Mesenteric fat pad (tissue), 1 donor: ENCODE data around the gene EXOC8. TPM values are rescaled to one million over a fixed set of nuclear protein-coding genes. Genes with fewer than 3 reads are reported as not detected.
"Not testable (repeated sequence)": the region's sequence is repeated elsewhere in the genome, so short reads cannot be mapped to it uniquely, and the experiment has no call there.

ENCODE experiments used
- DNase-seq: peaks from one replicate; pipeline ENCODE4 v3.0.0-alpha.2; 2020; ENCODE audit warnings: low spot score
- total RNA-seq: library from RNA; stranded (reverse); fragmentation: NEBNext Ultra II Directional; extraction: Animal tissue kit (Norgen Biotek cat#: 25700); gene quantifications from one replicate; pipeline ENCODE4 v1.2.1, GENCODE V29; 2021
- donor health status: DM: yes; HTN: yes; CAD: no.

EXOC8 gene
- total RNA-seq, 1 donor from 2014 or later: 14.6 TPM

- DNase-seq: no peak
Observed at GRCh38 chr1:231353086-231353485, 15.4 kb upstream of the EXOC8 start.

GRCh38 chr1:231351816-231352215, 14.2 kb upstream of the EXOC8 start:
- no peak for DNase-seq

DNA sequence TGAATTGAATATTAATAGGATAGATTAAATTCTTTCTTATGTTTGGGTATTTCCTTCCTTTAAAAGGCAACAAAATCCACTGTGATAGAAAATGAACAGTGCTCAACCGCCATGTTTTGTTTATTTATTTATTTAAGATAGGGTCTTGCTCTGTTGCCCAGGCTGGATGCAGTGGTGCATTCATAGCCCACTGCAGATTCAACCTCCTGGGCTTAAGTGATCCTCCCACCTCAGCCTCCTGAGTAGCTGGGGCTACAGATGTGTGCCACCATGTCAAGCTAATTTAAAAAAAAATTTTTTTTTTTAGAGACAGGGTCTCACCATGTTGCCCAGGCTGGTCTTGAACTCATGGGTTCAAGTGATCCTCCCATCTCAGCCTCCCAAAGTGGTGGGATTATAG, 11.2 kb upstream of the EXOC8 start:
- not testable (repeated sequence) for DNase-seq

DNA sequence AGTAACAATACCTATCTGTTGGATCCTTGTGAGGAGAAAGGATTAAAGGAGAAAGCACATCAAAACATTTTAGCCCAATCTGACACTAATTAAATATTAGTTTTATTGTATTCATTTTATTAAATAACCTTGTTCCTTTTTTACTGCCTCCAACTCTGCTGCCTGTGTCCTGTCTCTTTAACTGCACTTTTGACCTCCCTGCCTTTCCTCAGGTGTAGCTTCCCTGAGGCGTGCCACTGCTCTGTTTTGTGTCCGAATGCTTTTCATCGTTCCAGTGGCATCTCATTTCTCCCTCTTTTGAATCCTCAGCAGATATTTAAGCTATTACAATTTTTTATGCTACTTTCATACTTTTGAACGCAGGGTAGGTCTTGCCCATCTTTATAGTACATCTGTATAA, 10.8 kb upstream of the EXOC8 start:
- DNase-seq: no peak

GRCh38 chr1:231347961-231348360, 10.3 kb upstream of the EXOC8 start:
- DNase-seq: no peak

DNA sequence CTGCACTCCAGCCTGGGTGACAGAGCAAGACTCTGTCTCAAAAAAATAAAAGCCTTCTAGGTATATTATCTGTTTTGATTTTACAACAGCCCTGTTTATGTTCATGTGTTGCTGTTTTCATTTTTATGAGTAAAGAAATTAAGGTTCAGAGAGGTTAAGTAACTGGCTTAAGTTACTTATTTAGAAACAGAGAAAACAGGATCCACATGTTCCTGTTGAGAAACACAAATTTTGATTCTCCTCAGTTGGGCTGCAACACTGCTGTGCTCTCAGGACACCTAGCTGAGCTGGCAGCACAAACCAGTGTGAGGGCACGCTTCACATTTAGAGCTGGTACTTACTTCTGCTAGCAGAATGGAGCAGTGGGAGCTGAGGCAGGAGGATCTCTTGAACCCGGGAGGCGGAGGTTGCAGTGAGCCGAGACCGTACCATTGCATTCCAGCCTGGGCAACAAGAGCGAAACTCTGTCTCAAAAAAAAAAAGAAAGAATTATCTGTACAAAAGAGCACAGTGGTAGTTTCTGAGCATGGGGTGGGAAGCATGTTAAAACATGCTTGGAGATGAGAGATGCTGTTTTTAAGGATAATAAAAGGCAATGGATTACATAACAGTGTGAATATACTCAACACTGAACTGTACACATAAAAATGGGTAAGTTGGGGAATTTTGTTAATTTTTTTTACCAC, 2.8 kb upstream of the EXOC8 start:
- no peak for DNase-seq

GRCh38 chr1:231338270-231339128, 847 bp upstream of the EXOC8 start, which contains the start of gene SPRTN:
Gene SPRTN, plus strand, starts transcription at chr1:231338293. Its CDS starts 91 bp downstream, at chr1:231338384.
- DNase-seq: no peak

- DNase-seq: no peak
Observed at GRCh38 chr1:231337043-231337471, 595 bp downstream of the EXOC8 start.

DNA sequence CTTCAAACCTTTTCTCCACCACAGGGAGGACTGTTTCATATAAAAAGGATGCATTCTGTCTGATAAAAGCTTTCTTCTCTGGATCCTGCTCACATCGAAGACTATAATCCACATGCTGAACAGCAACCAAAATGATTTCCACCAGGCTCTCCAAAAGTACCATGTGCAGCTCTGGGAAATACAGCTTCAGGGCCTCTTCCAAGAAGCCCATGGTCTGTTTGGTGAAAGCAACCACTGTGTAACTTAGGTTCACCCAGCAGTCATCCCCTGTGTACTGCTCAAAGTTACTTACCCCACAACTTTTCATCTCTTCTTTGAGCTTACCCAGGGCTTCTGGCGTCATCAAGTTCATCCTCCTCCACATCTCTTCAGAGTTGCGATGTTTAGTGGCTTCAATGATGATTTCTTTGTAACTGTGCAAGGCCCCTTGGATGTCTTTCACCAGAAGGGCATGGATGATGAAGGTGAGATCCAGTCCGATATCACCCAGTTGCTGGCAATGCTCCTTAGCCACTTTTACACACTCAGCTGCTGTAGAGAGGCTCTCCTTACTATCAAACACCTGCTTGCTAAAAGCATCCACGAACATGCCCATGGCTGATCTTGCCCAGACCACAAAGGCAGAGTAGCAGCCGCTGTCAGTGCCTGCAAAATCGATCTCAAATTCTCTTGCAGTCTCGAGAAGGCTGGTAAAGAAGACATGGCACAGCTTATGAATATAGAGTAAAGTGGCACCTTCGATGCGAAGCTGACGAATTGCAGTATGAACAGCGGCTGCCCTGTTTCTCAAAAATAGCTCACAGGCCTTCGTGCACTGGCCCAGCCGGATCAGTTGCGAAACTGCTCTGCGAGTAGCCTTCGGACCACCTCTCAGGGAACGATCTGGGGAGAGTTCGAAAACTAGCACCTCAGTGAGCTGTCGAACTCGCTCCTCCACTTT, 1.7 kb downstream of the EXOC8 start:
- no peak for DNase-seq

GRCh38 chr1:231334952-231335351, 2.7 kb downstream of the EXOC8 start:
- no peak for DNase-seq

DNA sequence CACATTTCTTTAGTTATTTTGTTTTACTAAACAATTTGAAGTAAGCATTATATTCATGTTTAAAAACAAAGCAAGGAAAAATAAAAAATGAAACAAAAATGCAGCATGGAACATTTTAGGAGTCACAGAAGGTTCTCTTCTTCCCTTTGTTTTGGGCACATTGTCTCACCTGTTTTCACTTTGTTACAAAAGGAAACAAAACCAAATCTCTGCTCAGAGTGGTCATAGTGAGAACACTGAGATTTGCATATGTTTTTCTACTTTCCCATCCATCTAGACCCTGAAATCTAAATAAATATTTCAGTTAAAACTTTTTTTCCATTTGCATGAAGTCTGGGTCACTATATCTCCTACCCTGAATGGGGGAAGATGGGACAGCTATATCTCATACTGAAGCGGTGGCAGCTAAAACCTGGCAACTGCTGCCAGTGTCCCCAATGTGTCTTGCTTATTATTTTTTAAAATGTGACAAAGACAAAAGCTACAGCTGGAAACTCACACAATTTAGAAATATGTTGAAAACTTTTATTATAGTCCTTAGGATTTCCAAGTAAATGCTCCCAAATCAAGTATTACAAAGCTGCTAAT, 3.5 kb downstream of the EXOC8 start:
- DNase-seq: no peak

- no peak for DNase-seq
Observed at GRCh38 chr1:231332761-231333160, 4.9 kb downstream of the EXOC8 start.

DNA sequence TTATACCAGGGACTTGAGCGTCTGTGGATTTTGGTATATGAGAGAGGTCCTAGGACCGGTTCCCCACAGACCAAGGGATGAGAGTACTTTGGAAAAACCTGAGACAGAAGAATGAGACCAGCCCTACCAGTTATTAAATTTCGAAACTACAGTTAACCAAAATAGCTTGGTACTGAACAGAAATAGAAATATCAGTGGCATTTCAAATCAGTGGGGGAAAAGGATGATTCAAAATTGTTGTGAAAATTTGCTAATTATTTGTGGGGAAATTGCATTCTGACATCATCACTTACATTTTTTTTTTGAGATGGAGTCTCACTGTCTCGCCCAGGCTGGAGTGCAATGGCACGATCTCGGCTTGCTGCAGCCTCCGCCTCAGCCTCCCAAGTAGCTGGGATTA, 8.2 kb downstream of the EXOC8 start:
- DNase-seq: no peak

DNA sequence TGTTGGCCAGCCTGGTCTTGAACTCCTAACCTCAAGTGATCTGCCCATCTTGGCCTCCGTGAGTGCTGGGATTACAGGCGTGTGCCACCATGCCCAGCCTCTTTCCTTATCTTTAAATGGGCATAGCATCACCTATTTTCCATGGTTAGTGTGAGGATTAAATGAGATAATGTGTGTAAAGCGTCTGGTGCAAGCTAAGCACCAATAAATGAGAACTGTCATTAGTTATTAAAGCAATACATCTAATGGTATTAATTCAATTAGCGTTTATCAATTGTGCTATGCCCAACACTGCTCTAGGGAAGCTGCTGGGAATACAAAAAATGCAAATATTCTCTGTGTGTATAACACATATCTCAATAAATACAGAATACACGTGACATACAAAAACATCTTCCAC, 10.0 kb downstream of the EXOC8 start:
- DNase-seq: no peak

DNA sequence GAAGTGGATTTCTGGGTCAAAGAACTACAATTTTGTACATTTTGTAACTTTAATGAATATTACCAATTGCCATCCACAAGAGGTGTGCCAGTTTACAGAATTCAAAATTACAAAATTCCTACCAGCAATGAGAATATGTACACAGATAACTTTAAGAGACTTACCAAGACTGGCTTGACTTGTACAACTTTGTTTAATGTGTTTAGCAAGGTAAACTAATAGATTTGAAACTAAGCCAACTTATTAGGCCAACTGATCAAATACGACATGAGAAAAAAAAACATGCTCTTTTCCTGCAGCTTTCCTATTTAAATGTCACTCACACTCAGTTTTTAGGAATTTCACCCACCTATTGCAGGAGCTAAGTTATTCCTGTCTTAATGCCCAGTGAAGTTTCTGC, 11.4 kb downstream of the EXOC8 start:
- no peak for DNase-seq

GRCh38 chr1:231324660-231325059, 13.0 kb downstream of the EXOC8 start:
- DNase-seq: no peak

DNA sequence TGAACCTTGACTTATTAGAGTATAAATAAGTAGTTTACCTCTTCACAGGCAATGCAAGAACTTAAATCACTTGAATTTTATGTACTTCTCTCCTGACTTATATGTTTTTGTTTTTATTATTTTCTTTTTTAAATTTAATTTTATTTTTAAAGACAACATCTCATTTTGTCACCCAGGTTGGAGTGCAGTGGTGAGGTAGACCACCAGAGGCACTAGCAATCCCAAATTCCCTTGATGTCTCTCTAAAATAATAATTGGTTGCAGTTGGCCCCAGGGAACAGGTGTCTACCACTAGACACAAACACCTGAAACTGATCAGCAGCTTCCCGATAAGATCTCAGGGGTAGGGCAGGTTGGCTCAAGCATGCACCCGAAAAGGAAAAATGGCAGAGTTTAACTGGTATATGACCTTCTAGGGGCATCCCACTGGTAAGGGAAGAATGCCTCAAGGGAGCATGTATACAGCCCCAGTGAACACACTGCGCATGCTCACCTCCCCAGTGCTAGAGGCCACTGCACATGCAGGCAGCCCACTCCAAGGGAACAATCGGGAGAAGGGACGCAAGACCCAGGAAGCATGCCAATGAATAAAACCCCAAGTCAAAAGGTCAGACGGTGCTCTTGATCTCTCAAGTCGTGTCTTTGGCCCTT, 14.6 kb downstream of the EXOC8 start:
- no peak for DNase-seq

- DNase-seq: no peak
Observed at GRCh38 chr1:231319080-231319479, 18.6 kb downstream of the EXOC8 start.

- DNase-seq: no peak
Observed at GRCh38 chr1:231318568-231318967, 19.1 kb downstream of the EXOC8 start.

- DNase-seq: no peak
Observed at GRCh38 chr1:231318015-231318355, 19.7 kb downstream of the EXOC8 start.
